MCF 10A (cell line): ENCODE measurements around the gene BTG1. TPM values are rescaled to one million over a fixed set of nuclear protein-coding genes. Genes with fewer than 3 reads are reported as not detected.

ENCODE experiments used
- BruUV-seq: library from RNA; stranded (reverse); fragments of 400-500 nt; replicated peaks from 2 replicates; lab custom pipeline; 2021; lab: Mats Ljungman, UMichigan
- CTCF ChIA-PET: fragments of 300-600 bp; sonication (Branson Sonifier 250); formaldehyde crosslinking; extraction: SDS; loops from one replicate; lab custom pipeline; 2021; ENCODE audit warnings: antibody characterized with exemption, inconsistent platforms; lab: Yijun Ruan, JAX
- POLR2A ChIA-PET: fragments of 300-600, 350-650 bp; sonication (Branson Sonifier 250); formaldehyde crosslinking; extraction: SDS; loops from one replicate; lab custom pipeline; 2020; ENCODE audit warnings: antibody characterized with exemption, inconsistent platforms; lab: Yijun Ruan, JAX
- DNase-seq: peaks from one replicate; pipeline ENCODE4 v3.0.0-alpha.2; 2018; ENCODE audit not compliant: unreplicated experiment
- H3K27ac Mint-ChIP-seq: one replicate; pipeline ENCODE4 v1.8.0; 2022; ENCODE audit warnings: mild to moderate bottlenecking, low read depth, mixed read lengths; ENCODE audit not compliant: unreplicated experiment
- H3K27me3 Mint-ChIP-seq: one replicate; pipeline ENCODE4 v1.8.0; 2022; ENCODE audit warnings: mixed read lengths; ENCODE audit not compliant: insufficient read depth, unreplicated experiment
- H3K36me3 Mint-ChIP-seq: one replicate; pipeline ENCODE4 v1.8.0; 2022; ENCODE audit warnings: mild to moderate bottlenecking, moderate library complexity, mixed read lengths; ENCODE audit not compliant: insufficient read depth, unreplicated experiment
- H3K4me1 Mint-ChIP-seq: one replicate; pipeline ENCODE4 v1.8.0; 2022; ENCODE audit warnings: mixed read lengths; ENCODE audit not compliant: insufficient read depth, unreplicated experiment
- H3K4me3 Mint-ChIP-seq: one replicate; pipeline ENCODE4 v1.8.0; 2022; ENCODE audit warnings: mild to moderate bottlenecking, moderate library complexity, mixed read lengths; ENCODE audit not compliant: unreplicated experiment
- H3K9me3 Mint-ChIP-seq: one replicate; pipeline ENCODE4 v1.8.0; 2022; ENCODE audit warnings: mixed read lengths; ENCODE audit not compliant: unreplicated experiment
- CTCF ChIP-seq: fragments of 200-600 bp; IDR thresholded peaks from one replicate; pipeline ENCODE4 v1.8.0; 2022; ENCODE audit warnings: antibody characterized with exemption, mild to moderate bottlenecking; ENCODE audit not compliant: unreplicated experiment
- intact Hi-C: fragments of 100-400 bp; cut with micrococcal nuclease; formaldehyde crosslinking; loops from 2 replicates; pipeline ENCODE4 v1.14.1; 2022
- total RNA-seq: library from RNA; stranded (reverse); gene quantifications from 2 replicates; pipeline ENCODE4 v1.2.3, GENCODE V29; 2022

Gene BTG1
- total RNA-seq, 1 experiment from 2014 or later, result 128 TPM

GRCh38 chr12:92162079-92162478, 16.4 kb upstream of the BTG1 start:
- DNase-seq, result no peak
- ChIA-PET CTCF (interaction anchor here (1.1 kb wide), 1 partner anchor 40 kb away, joined by 3 read pairs; no protein-coding TSS in a partner anchor), POLR2A (interaction anchor here (0.9 to 4.1 kb wide), 2 partner anchors 15 to 82 kb away, joined by 4 to 22 read pairs; partner anchors contain the start of gene BTG1)
- BruUV-seq, result no TSS peak
- Mint-ChIP-seq H3K27ac (no peak overlapping the region), H3K36me3 (no peaks in the 10 kb centered on the region), H3K9me3 (no peaks in the 10 kb centered on the region), H3K4me3 (no peak overlapping the region), H3K27me3 (no peaks in the 10 kb centered on the region), H3K4me1 (peaks cover 10% of the 10 kb centered on the region)
- intact Hi-C loops, result no loop called here
- TF ChIP-seq CTCF, result no peak

GRCh38 chr12:92158796-92159439, 13.3 kb upstream of the BTG1 start:
- H3K9me3 Mint-ChIP-seq, result no peaks in the 10 kb centered on the region
- ChIA-PET CTCF (no interaction called here), POLR2A (no interaction called here)
- BruUV-seq, result no TSS peak
- no peaks in the 10 kb centered on the region for H3K27me3 Mint-ChIP-seq
- H3K27ac Mint-ChIP-seq, result no peak overlapping the region
- no peak for DNase-seq
- peaks cover 10% of the 10 kb centered on the region for H3K4me1 Mint-ChIP-seq
- no peak for TF ChIP-seq CTCF
- H3K36me3 Mint-ChIP-seq, result no peaks in the 10 kb centered on the region
- intact Hi-C loops, result no loop called here
- no peak overlapping the region for H3K4me3 Mint-ChIP-seq

GRCh38 chr12:92156704-92157395, 11.2 kb upstream of the BTG1 start:
- H3K4me1 Mint-ChIP-seq, result peaks cover 10% of the 10 kb centered on the region
- CTCF ChIA-PET, result interaction anchor here (0.6 to 1.4 kb wide), 2 partner anchors 9 to 14 kb away, joined by 4 to 5 read pairs; no protein-coding TSS in a partner anchor
- no peak overlapping the region for H3K27ac Mint-ChIP-seq
- H3K4me3 Mint-ChIP-seq, result no peak overlapping the region
- H3K36me3 Mint-ChIP-seq, result no peaks in the 10 kb centered on the region
- no peak for DNase-seq
- POLR2A ChIA-PET, result no interaction called here
- no peaks in the 10 kb centered on the region for H3K9me3 Mint-ChIP-seq
- intact Hi-C loops, result no loop called here
- no peak for TF ChIP-seq CTCF
- no peaks in the 10 kb centered on the region for H3K27me3 Mint-ChIP-seq
- BruUV-seq, result no TSS peak

- no peak overlapping the region for H3K27ac Mint-ChIP-seq
- no TSS peak for BruUV-seq
- CTCF ChIA-PET, result interaction anchor here (0.6 to 1.4 kb wide), 2 partner anchors 10 to 86 kb away, joined by 3 to 5 read pairs; no protein-coding TSS in a partner anchor
Measured at GRCh38 chr12:92156139-92156538, 10.5 kb upstream of the BTG1 start.

More at GRCh38 chr12:92156139-92156538, 10.5 kb upstream of the BTG1 start:
- TF ChIP-seq CTCF, result no peak
- intact Hi-C loops, result no loop called here
- Mint-ChIP-seq H3K4me1 (peaks cover 6% of the 10 kb centered on the region), H3K4me3 (no peak overlapping the region), H3K36me3 (no peaks in the 10 kb centered on the region), H3K9me3 (no peaks in the 10 kb centered on the region), H3K27me3 (no peaks in the 10 kb centered on the region)
- POLR2A ChIA-PET, result interaction anchor here (0.6 to 1.0 kb wide), 2 partner anchors 10 to 348 kb away, joined by 3 to 4 read pairs; partner anchors contain the start of gene BTG1
- DNase-seq, result no peak
